MCF 10A (cell line): ENCODE measurements around the gene VAMP7. TPM values are rescaled to one million over a fixed set of nuclear protein-coding genes. Genes with fewer than 3 reads are reported as not detected.
A peak's percentile ranks its signal among the peaks of the same experiment; 100 is the strongest.

ENCODE experiments used
- BruUV-seq: library from RNA; stranded (reverse); fragments of 400-500 nt; replicated peaks from 2 replicates; lab custom pipeline; 2021; lab: Mats Ljungman, UMichigan
- CTCF ChIA-PET: fragments of 300-600 bp; sonication (Branson Sonifier 250); formaldehyde crosslinking; extraction: SDS; loops from one replicate; lab custom pipeline; 2021; ENCODE audit warnings: antibody characterized with exemption, inconsistent platforms; lab: Yijun Ruan, JAX
- POLR2A ChIA-PET: fragments of 300-600, 350-650 bp; sonication (Branson Sonifier 250); formaldehyde crosslinking; extraction: SDS; loops from one replicate; lab custom pipeline; 2020; ENCODE audit warnings: antibody characterized with exemption, inconsistent platforms; lab: Yijun Ruan, JAX
- DNase-seq: peaks from one replicate; pipeline ENCODE4 v3.0.0-alpha.2; 2018; ENCODE audit not compliant: unreplicated experiment
- H3K27ac Mint-ChIP-seq: one replicate; pipeline ENCODE4 v1.8.0; 2022; ENCODE audit warnings: mild to moderate bottlenecking, low read depth, mixed read lengths; ENCODE audit not compliant: unreplicated experiment
- H3K27me3 Mint-ChIP-seq: one replicate; pipeline ENCODE4 v1.8.0; 2022; ENCODE audit warnings: mixed read lengths; ENCODE audit not compliant: insufficient read depth, unreplicated experiment
- H3K36me3 Mint-ChIP-seq: one replicate; pipeline ENCODE4 v1.8.0; 2022; ENCODE audit warnings: mild to moderate bottlenecking, moderate library complexity, mixed read lengths; ENCODE audit not compliant: insufficient read depth, unreplicated experiment
- H3K4me1 Mint-ChIP-seq: one replicate; pipeline ENCODE4 v1.8.0; 2022; ENCODE audit warnings: mixed read lengths; ENCODE audit not compliant: insufficient read depth, unreplicated experiment
- H3K4me3 Mint-ChIP-seq: one replicate; pipeline ENCODE4 v1.8.0; 2022; ENCODE audit warnings: mild to moderate bottlenecking, moderate library complexity, mixed read lengths; ENCODE audit not compliant: unreplicated experiment
- H3K9me3 Mint-ChIP-seq: one replicate; pipeline ENCODE4 v1.8.0; 2022; ENCODE audit warnings: mixed read lengths; ENCODE audit not compliant: unreplicated experiment
- CTCF ChIP-seq: fragments of 200-600 bp; IDR thresholded peaks from one replicate; pipeline ENCODE4 v1.8.0; 2022; ENCODE audit warnings: antibody characterized with exemption, mild to moderate bottlenecking; ENCODE audit not compliant: unreplicated experiment
- intact Hi-C: fragments of 100-400 bp; cut with micrococcal nuclease; formaldehyde crosslinking; loops from 2 replicates; pipeline ENCODE4 v1.14.1; 2022
- total RNA-seq: library from RNA; stranded (reverse); gene quantifications from 2 replicates; pipeline ENCODE4 v1.2.3, GENCODE V29; 2022

The VAMP7 gene
- total RNA-seq, 1 experiment from 2014 or later: 44.6 TPM

DNA sequence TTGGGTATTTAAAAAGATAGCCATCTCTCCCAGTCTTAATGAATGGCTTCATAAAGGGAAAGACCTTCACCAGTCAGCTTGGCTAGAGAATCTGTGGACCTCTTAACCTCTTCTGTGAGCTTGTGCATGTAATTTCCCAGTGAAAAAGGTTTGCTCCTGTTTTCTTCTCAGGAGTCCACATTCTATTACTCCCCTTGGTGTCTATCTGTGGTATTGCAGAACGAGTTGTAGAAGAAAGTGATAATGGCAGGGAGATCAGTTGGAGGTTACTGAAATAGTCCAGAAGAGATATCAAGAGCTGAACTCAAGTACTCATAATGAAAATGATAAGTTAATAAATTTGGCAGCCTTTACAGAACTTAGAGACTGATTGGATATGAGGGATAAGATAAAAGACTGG is 16.5 kb upstream of the VAMP7 start:
- no peak for TF ChIP-seq CTCF
- H3K27me3 Mint-ChIP-seq: no peaks in the 10 kb centered on the region
- no peaks in the 10 kb centered on the region for H3K36me3 Mint-ChIP-seq
- no peak overlapping the region for H3K4me3 Mint-ChIP-seq
- H3K4me1 Mint-ChIP-seq: no peaks in the 10 kb centered on the region
- BruUV-seq: no TSS peak
- H3K9me3 Mint-ChIP-seq: peaks cover 19% of the 10 kb centered on the region
- DNase-seq: peak; percentile 14
- CTCF ChIA-PET: no interaction called here
- intact Hi-C loops: no loop called here
- POLR2A ChIA-PET: no interaction called here
- H3K27ac Mint-ChIP-seq: no peak overlapping the region

DNA sequence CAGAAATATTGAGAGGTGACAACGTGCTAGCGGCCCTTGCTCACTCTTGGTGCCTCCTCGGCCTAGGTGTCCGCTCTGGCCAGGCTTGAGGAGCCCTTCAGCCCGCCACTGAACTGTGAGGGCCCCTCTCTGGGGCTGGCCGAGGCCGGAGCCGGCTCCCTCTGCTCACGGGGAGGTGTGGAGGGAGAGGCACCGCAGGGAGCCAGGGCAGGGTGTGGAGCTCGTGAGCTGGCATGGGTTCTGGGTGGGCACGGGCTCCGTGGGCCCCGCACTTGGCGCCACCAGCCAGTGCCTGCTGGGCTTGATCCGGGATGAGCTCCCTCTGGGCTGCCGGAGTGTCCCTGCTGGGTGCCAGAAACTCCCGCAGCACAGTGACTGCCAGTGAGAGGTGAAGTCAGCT is 16.0 kb upstream of the VAMP7 start:
- no peaks in the 10 kb centered on the region for H3K27me3 Mint-ChIP-seq
- intact Hi-C loops: no loop called here
- no peaks in the 10 kb centered on the region for H3K4me1 Mint-ChIP-seq
- peaks cover 22% of the 10 kb centered on the region for H3K9me3 Mint-ChIP-seq
- CTCF ChIA-PET: no interaction called here
- POLR2A ChIA-PET: no interaction called here
- no peak overlapping the region for H3K27ac Mint-ChIP-seq
- BruUV-seq: no TSS peak
- no peak overlapping the region for H3K4me3 Mint-ChIP-seq
- DNase-seq: no peak
- TF ChIP-seq CTCF: no peak
- H3K36me3 Mint-ChIP-seq: no peaks in the 10 kb centered on the region

DNA sequence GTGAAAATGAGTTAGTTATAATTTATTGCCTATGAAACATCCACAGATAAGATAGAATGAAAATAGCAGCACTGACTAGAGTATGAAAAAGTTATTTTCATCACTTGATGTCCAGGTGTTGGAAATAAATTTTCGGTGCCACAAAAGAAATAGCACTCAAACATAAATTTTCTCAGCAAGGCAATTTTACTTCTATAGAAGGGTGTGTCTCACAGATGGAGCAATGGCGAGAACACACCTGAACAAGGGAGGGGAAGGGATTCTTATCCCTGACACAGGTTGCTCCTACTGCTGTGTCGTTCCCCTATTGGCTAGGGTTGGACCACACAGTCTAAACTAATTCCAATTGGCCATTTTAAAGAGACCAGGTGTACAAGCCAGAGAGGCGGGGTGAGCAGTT is 13.3 kb upstream of the VAMP7 start:
- intact Hi-C loops: no loop called here
- TF ChIP-seq CTCF: no peak
- DNase-seq: no peak
- POLR2A ChIA-PET: no interaction called here
- no peaks in the 10 kb centered on the region for H3K27me3 Mint-ChIP-seq
- BruUV-seq: no TSS peak
- peaks cover 22% of the 10 kb centered on the region for H3K9me3 Mint-ChIP-seq
- no peak overlapping the region for H3K4me3 Mint-ChIP-seq
- no peaks in the 10 kb centered on the region for H3K4me1 Mint-ChIP-seq
- H3K36me3 Mint-ChIP-seq: no peaks in the 10 kb centered on the region
- no peak overlapping the region for H3K27ac Mint-ChIP-seq
- CTCF ChIA-PET: no interaction called here

GRCh38 chrX:155870958-155871357 is 10.2 kb upstream of the VAMP7 start:
- Mint-ChIP-seq H3K4me3 (no peak overlapping the region), H3K9me3 (peaks cover 22% of the 10 kb centered on the region), H3K36me3 (no peaks in the 10 kb centered on the region), H3K4me1 (no peaks in the 10 kb centered on the region), H3K27me3 (no peaks in the 10 kb centered on the region), H3K27ac (no peak overlapping the region)
- POLR2A ChIA-PET: no interaction called here
- TF ChIP-seq CTCF: no peak
- CTCF ChIA-PET: no interaction called here
- no TSS peak for BruUV-seq
- intact Hi-C loops: no loop called here
- no peak for DNase-seq
